GM12878 (cell line): ENCODE results near the gene ADAMTS6.

Experiments
- DPF2 ChIP-seq: fragments of 450-650 bp; IDR thresholded peaks from 2 replicates; pipeline ENCODE4 v1.6.1; 2017; ENCODE audit warnings: mild to moderate bottlenecking
- SP1 ChIP-seq: IDR thresholded peaks from one replicate; pipeline ENCODE4 v1.6.1; 2011; ENCODE audit warnings: low read depth, low read length
- TAF1 ChIP-seq: IDR thresholded peaks from 2 replicates; pipeline ENCODE4 v1.6.1; 2011; ENCODE audit warnings: mild to moderate bottlenecking, low read depth, low read length, borderline replicate concordance
- TF ChIP-seq, protein P1 (sequence below), 3 experiments: IDR thresholded peaks in 2 of 3; conservative IDR thresholded peaks in 1 of 3; 2 replicates each; pipeline ENCODE4 v1.5.1; 2011; ENCODE audit warnings: low read depth in 3 of 3, low read length in 3 of 3, mild to moderate bottlenecking in 3 of 3, control low read depth in 2 of 3, moderate library complexity in 2 of 3, inconsistent platforms in 1 of 3, mixed read lengths in 1 of 3; ENCODE audit not compliant: control insufficient read depth in 2 of 3, insufficient read depth in 1 of 3; ENCODE audit errors: extremely low read depth in 1 of 3

DNA sequence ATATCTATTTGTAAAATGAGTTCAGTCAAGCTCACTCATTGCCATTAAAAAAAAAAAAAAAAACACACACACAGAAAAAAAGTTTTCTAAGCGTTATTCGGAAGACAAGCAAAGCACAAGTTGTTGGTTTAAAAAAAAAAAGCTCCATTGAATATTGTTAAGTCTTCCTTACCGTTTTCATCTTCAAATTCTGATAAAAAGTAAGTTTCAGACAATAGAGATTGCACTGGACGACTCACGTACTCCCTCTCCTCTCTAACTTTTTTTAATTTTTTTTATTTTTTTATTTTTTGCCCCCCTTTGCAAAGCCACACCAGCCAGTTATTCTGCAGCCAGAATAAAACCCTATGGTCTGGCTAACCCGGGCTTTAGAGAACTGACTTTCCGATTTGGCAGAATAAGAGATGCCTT lies 544 bp downstream of the ADAMTS6 start:
- TF ChIP-seq DPF2 (no peak), SP1 (no peak), TAF1 (no peak)
- TF ChIP-seq, protein P1, sequence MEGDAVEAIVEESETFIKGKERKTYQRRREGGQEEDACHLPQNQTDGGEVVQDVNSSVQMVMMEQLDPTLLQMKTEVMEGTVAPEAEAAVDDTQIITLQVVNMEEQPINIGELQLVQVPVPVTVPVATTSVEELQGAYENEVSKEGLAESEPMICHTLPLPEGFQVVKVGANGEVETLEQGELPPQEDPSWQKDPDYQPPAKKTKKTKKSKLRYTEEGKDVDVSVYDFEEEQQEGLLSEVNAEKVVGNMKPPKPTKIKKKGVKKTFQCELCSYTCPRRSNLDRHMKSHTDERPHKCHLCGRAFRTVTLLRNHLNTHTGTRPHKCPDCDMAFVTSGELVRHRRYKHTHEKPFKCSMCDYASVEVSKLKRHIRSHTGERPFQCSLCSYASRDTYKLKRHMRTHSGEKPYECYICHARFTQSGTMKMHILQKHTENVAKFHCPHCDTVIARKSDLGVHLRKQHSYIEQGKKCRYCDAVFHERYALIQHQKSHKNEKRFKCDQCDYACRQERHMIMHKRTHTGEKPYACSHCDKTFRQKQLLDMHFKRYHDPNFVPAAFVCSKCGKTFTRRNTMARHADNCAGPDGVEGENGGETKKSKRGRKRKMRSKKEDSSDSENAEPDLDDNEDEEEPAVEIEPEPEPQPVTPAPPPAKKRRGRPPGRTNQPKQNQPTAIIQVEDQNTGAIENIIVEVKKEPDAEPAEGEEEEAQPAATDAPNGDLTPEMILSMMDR (IDR thresholded peaks at IDR 0.05 in 2 of 3, conservative IDR thresholded peaks at IDR 0.05 in 1 of 3; ENCODE audit: control insufficient read depth in 2 of 3, extremely low read depth in 1 of 3, insufficient read depth in 1 of 3, low read depth in 3 of 3, low read length in 3 of 3) = no peak
